Uterus (tissue), 4 donors: ENCODE data around the gene NFIL3. TPM values are rescaled to one million over a fixed set of nuclear protein-coding genes. Genes with fewer than 3 reads are reported as not detected.

ENCODE experiments used
- DNase-seq, 2 donors: peaks; one replicate each; pipeline ENCODE4 v3.0.0-alpha.2; 2019 to 2020
- H3K27ac ChIP-seq, 2 donors: fragments of 200-600 bp; sonication (generic); 1 replicate in 1 of 2; 2 replicates in 1 of 2; pipeline ENCODE4 v1.5.1; 2016 to 2018
- H3K27me3 ChIP-seq, 2 donors: fragments of 200-600 bp; sonication (generic); one replicate each; pipeline ENCODE4 v1.5.1; 2018 to 2019; ENCODE audit warnings: control low read depth in 1 of 2
- H3K36me3 ChIP-seq, 2 donors: fragments of 200-600 bp; sonication (generic); one replicate each; pipeline ENCODE4 v1.5.1; 2019; ENCODE audit warnings: control low read depth in 1 of 2
- H3K4me1 ChIP-seq, 2 donors: fragments of 200-600 bp; sonication (generic); one replicate each; pipeline ENCODE4 v1.5.1; 2018 to 2019; ENCODE audit warnings: control low read depth in 1 of 2
- H3K4me3 ChIP-seq, 2 donors: fragments of 200-600 bp; sonication (generic); 1 replicate in 1 of 2; 2 replicates in 1 of 2; pipeline ENCODE4 v1.5.1; 2018 to 2019; ENCODE audit warnings: mild to moderate bottlenecking in 1 of 2
- H3K9me3 ChIP-seq, 2 donors: fragments of 200-600 bp; sonication (generic); one replicate each; pipeline ENCODE4 v1.5.1; 2019; ENCODE audit warnings: control low read depth in 1 of 2
- POLR2A ChIP-seq, 2 donors: fragments of 450-650 bp; IDR thresholded peaks; one replicate each; pipeline ENCODE4 v1.6.1; 2016; ENCODE audit warnings: antibody characterized with exemption in 2 of 2, mild to moderate bottlenecking in 1 of 2, moderate library complexity in 1 of 2
- intact Hi-C: fragments of 100-400 bp; cut with DNase I; formaldehyde crosslinking; loops from one replicate; pipeline ENCODE4 v1.15.1; 2023; ENCODE audit warnings: low total_unique reads
- total RNA-seq, 4 donors: library from RNA; depleted of rRNA in 3 of 4; stranded (reverse); fragments of >200 nt in 3 of 4; gene quantifications; one replicate each; pipeline versions ENCODE4 v1.1.0 to v1.2.4, GENCODE V29; 2014 to 2023
- TF ChIP-seq, protein P1 (sequence below), 4 experiments: fragments of 200-600 bp in 2 of 4; fragments of 450-650 bp in 2 of 4; sonication (generic) in 2 of 4; IDR thresholded peaks; one replicate each; pipeline ENCODE4 v1.5.1; 2016 to 2019; ENCODE audit warnings: antibody characterized with exemption in 4 of 4, mild to moderate bottlenecking in 2 of 4, moderate library complexity in 1 of 4
- donor health status: DM: yes; HTN: yes; CAD: no.

The NFIL3 gene
- total RNA-seq, 4 donors from 2014 or later: 28.5 to 74.7 (median 64.8) TPM

DNA sequence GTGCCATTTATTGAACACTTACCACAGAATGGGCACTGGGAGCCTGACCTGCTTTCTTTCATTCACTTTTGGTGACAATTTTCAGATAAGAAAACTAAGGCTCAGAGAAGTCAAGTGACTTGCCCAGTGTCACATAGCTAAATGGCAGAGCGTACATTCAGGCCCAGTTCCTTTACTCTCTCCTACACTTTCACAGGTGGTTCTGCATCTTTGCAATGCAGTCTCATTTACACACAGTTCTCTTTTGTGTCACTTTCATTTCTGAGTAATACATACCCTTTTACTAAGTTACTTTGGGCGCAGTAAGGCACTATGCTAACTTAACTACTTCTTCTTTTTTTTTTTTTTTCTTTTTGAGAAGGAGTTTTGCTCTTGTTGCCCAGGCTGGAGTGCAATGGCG lies 8.3 kb downstream of the NFIL3 start:
- Histone ChIP-seq H3K9me3 (no peaks in the 10 kb centered on the region), H3K36me3 (no peaks in the 10 kb centered on the region), H3K27ac (no peak overlapping the region), H3K27me3 (no peaks in the 10 kb centered on the region), H3K4me3 (no peak overlapping the region), H3K4me1 (no peaks in the 10 kb centered on the region)
- TF ChIP-seq, protein P1, sequence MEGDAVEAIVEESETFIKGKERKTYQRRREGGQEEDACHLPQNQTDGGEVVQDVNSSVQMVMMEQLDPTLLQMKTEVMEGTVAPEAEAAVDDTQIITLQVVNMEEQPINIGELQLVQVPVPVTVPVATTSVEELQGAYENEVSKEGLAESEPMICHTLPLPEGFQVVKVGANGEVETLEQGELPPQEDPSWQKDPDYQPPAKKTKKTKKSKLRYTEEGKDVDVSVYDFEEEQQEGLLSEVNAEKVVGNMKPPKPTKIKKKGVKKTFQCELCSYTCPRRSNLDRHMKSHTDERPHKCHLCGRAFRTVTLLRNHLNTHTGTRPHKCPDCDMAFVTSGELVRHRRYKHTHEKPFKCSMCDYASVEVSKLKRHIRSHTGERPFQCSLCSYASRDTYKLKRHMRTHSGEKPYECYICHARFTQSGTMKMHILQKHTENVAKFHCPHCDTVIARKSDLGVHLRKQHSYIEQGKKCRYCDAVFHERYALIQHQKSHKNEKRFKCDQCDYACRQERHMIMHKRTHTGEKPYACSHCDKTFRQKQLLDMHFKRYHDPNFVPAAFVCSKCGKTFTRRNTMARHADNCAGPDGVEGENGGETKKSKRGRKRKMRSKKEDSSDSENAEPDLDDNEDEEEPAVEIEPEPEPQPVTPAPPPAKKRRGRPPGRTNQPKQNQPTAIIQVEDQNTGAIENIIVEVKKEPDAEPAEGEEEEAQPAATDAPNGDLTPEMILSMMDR (IDR thresholded peaks at IDR 0.05): no peak
- TF ChIP-seq POLR2A (IDR thresholded peaks at IDR 0.05): no peak
- DNase-seq: no peak
- intact Hi-C loops: no loop called here

DNA sequence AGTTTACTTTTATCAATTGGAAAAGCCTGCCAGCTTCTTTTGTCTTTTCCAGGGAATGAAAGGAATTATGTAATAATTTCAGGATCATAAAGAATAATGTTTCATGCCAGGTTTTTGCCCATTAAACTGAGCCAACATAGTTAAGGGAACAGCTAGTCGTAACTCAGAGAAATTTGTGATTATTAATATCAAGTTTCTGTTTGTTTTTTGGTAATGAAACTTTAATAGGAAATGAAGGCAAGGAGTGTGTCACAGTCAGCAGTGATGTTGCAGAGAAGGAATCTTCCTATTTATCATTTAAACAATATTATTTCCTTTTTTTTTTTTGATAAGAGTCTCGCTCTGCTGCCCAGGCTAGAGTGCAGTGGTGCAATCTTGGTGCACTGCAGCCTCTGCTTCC lies 10.7 kb downstream of the NFIL3 start:
- H3K9me3 ChIP-seq: no peaks in the 10 kb centered on the region
- no peaks in the 10 kb centered on the region for H3K36me3 ChIP-seq
- no peak for TF ChIP-seq POLR2A (IDR thresholded peaks at IDR 0.05)
- TF ChIP-seq, protein P1 (IDR thresholded peaks at IDR 0.05): no peak
- H3K4me1 ChIP-seq: no peaks in the 10 kb centered on the region
- intact Hi-C loops: no loop called here
- DNase-seq: no peak
- no peaks in the 10 kb centered on the region for H3K27me3 ChIP-seq
- no peak overlapping the region for H3K4me3 ChIP-seq
- H3K27ac ChIP-seq: no peak overlapping the region

DNA sequence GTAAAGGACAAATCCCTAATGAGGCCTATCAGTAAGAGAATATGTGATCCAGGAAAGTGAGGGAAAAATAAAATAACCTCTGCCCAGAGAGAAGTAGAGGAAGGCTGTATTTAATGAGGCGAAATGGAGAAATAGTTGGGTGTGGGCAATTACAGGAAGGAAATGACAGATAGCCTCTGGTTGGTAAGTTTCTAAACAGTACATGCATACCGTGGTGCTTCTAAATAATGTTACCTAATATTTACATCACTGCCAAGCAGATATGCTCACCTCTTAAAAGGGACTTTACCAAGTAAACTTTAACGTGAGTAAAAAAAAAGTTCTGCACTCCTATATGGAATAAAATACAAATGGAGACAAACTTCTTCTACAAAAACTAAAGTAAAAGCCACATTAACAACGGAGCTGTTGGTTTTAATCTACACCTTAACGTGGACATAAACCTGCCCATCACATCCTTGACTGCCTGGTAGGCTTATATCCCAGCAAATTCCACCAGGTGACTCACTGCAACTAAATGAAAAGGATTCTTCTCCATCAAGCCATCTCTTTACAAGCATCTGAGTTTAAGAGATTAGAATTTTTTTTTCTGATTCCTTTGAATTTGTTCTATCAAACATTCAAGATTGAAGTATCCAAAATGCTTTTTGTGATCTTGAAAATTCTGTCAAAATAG lies 12.4 kb downstream of the NFIL3 start:
- no peak for TF ChIP-seq POLR2A (IDR thresholded peaks at IDR 0.05)
- TF ChIP-seq, protein P1 (IDR thresholded peaks at IDR 0.05): no peak
- Histone ChIP-seq H3K4me3 (no peak overlapping the region), H3K4me1 (no peaks in the 10 kb centered on the region), H3K27me3 (no peaks in the 10 kb centered on the region), H3K27ac (no peak overlapping the region), H3K36me3 (no peaks in the 10 kb centered on the region), H3K9me3 (no peaks in the 10 kb centered on the region)
- no peak for DNase-seq
- intact Hi-C loops: no loop called here

DNA sequence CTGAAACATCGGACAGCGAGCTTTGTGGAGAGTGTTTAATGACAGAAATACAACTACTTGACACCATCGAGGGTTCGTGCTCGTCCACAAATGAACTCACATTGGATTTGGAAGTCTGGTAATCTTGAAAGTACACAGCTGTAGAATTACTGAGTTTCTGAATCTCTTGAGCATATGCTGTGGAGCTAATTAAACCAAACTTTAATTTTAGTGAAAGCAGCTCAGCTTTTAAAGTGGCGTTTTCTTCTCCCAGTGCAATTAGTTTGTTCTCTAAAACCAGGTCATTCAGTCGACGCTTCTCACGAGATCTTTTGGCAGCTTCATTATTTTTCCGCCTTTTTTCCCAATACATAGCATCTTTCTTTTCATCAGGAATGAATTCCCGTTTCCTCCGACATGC lies 13.5 kb downstream of the NFIL3 start:
- H3K27me3 ChIP-seq: no peaks in the 10 kb centered on the region
- no peaks in the 10 kb centered on the region for H3K9me3 ChIP-seq
- no peak overlapping the region for H3K27ac ChIP-seq
- H3K4me3 ChIP-seq: no peak overlapping the region
- intact Hi-C loops: no loop called here
- DNase-seq: no peak
- H3K36me3 ChIP-seq: no peaks in the 10 kb centered on the region
- H3K4me1 ChIP-seq: no peaks in the 10 kb centered on the region
- TF ChIP-seq POLR2A (IDR thresholded peaks at IDR 0.05): no peak
- TF ChIP-seq, protein P1 (IDR thresholded peaks at IDR 0.05): no peak

DNA sequence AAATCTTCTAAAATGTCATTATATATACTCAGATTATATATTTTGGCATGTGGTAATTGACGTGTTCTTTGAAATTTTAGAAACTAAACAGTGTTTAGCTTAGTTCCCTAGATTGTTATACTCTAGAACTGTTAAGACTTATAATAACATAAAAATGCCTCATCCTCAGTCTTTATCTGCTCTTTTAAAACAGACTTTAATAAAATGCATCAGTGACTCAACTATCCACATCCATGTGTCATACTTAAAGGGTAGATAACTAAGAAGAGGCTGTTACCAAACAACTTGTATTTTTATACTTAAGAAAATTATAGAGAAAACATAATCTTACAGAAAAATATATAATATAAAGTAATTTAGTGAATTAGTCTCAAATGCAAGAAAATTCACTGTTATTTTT lies 15.2 kb downstream of the NFIL3 start:
- no peaks in the 10 kb centered on the region for H3K27me3 ChIP-seq
- intact Hi-C loops: no loop called here
- no peak overlapping the region for H3K4me3 ChIP-seq
- H3K4me1 ChIP-seq: no peaks in the 10 kb centered on the region
- H3K27ac ChIP-seq: no peak overlapping the region
- DNase-seq: no peak
- no peaks in the 10 kb centered on the region for H3K9me3 ChIP-seq
- H3K36me3 ChIP-seq: no peaks in the 10 kb centered on the region
- TF ChIP-seq, protein P1 (IDR thresholded peaks at IDR 0.05): no peak
- TF ChIP-seq POLR2A (IDR thresholded peaks at IDR 0.05): no peak
